HepG2 (cell line): ENCODE results near the gene ZNF638. TPM values are rescaled to one million over a fixed set of nuclear protein-coding genes. Genes with fewer than 3 reads are reported as not detected.

Source experiments
- ATAC-seq: fragments of 200-7000 bp; cut with Tn5 transposase; 3 replicates; pipeline ENCODE4 v1.9.1; 2020; ENCODE audit warnings: mild to moderate bottlenecking, moderate library complexity
- BruUV-seq: library from RNA; stranded (reverse); fragments of 400-500 nt; replicated peaks from 2 replicates; lab custom pipeline; 2021; lab: Mats Ljungman, UMichigan
- CTCF ChIA-PET: fragments of 300-600 bp; formaldehyde crosslinking; extraction: SDS; loops from one replicate; lab custom pipeline; 2021; ENCODE audit warnings: low total read pairs, inconsistent platforms, low intra/inter-chr PET ratio; lab: Yijun Ruan, JAX
- POLR2A ChIA-PET: fragments of 350-600 bp; sonication (Branson Sonifier 250); formaldehyde crosslinking; loops from one replicate; lab custom pipeline; 2020; ENCODE audit warnings: antibody characterized with exemption, inconsistent platforms; lab: Yijun Ruan, JAX
- DNase-seq: peaks from one replicate; pipeline ENCODE4 v3.0.0-alpha.2; 2015; ENCODE audit warnings: low spot score
- FAIRE-seq: peaks from 3 replicates; lab custom pipeline; 2011; peaks lifted over from hg19 to GRCh38; lab: Jason Lieb, UNC
- H2AFZ ChIP-seq: one replicate; pipeline ENCODE4 v1.6.1; 2011; ENCODE audit warnings: low read length, inconsistent platforms
- H3K27ac ChIP-seq: fragments of 300-600 bp; 3 replicates; pipeline ENCODE4 v1.8.0; 2011; ENCODE audit warnings: mixed run types, mild to moderate bottlenecking, mixed read lengths, low read length, inconsistent platforms; ENCODE audit not compliant: insufficient read depth; ENCODE audit errors: extremely low read length
- H3K27me3 ChIP-seq, 2 experiments: fragments of 200-600 bp in 1 of 2; 2 replicates in 1 of 2; 3 replicates in 1 of 2; pipeline versions ENCODE4 v1.6.0 to v1.8.0; 2011; ENCODE audit warnings: low read length in 2 of 2, mild to moderate bottlenecking in 2 of 2, moderate library complexity in 2 of 2, inconsistent platforms in 1 of 2; ENCODE audit not compliant: insufficient read depth in 2 of 2, control insufficient read depth in 1 of 2
- H3K36me3 ChIP-seq, 2 experiments: fragments of 200-600 bp in 1 of 2; replicated peaks in 1 of 2; 2 replicates in 1 of 2; 3 replicates in 1 of 2; pipeline versions ENCODE4 v1.5.1 to v1.8.0; 2011; ENCODE audit warnings: low read length in 2 of 2, inconsistent platforms in 1 of 2; ENCODE audit not compliant: insufficient read depth in 2 of 2, control insufficient read depth in 1 of 2
- H3K4me1 ChIP-seq: 2 replicates; pipeline ENCODE4 v1.5.1; 2012; ENCODE audit warnings: low read length, inconsistent platforms; ENCODE audit not compliant: insufficient read depth
- H3K4me2 ChIP-seq: 2 replicates; pipeline ENCODE4 v1.6.0; 2011; ENCODE audit warnings: low read depth, low read length, inconsistent platforms
- H3K4me3 ChIP-seq, 3 experiments: fragments of 200-600 bp in 1 of 3; sonication (generic), shearing (Covaris generic) in 1 of 3; replicated peaks in 1 of 3; 2 replicates each; pipeline ENCODE4 v1.5.1; 2011 to 2016; ENCODE audit warnings: low read length in 3 of 3, inconsistent platforms in 2 of 3, low read depth in 2 of 3, mild to moderate bottlenecking in 2 of 3, control low read depth in 1 of 3, mixed read lengths in 1 of 3; ENCODE audit not compliant: insufficient read depth in 1 of 3
- H3K79me2 ChIP-seq: one replicate; pipeline ENCODE4 v1.6.1; 2011; ENCODE audit warnings: low read length, inconsistent platforms; ENCODE audit not compliant: insufficient read depth
- H3K9ac ChIP-seq: 2 replicates; pipeline ENCODE4 v1.6.0; 2011; ENCODE audit warnings: mild to moderate bottlenecking, low read depth, low read length, inconsistent platforms; ENCODE audit not compliant: insufficient read depth
- H3K9me3 ChIP-seq: 2 replicates; pipeline ENCODE4 v1.5.1; 2012; ENCODE audit warnings: mild to moderate bottlenecking, low read length
- H4K20me1 ChIP-seq: 2 replicates; pipeline ENCODE4 v1.6.0; 2011; ENCODE audit warnings: inconsistent platforms, mild to moderate bottlenecking, low read length, moderate library complexity; ENCODE audit not compliant: insufficient read depth
- AHR ChIP-seq: IDR thresholded peaks from 2 replicates; pipeline ENCODE4 v1.6.1; 2018; ENCODE audit warnings: missing genetic modification reagents, missing compliant biosample characterization
- ARID3A ChIP-seq: IDR thresholded peaks from 2 replicates; pipeline ENCODE4 v1.6.1; 2012; ENCODE audit warnings: low read depth, low read length, improper control_type of control experiment
- DNMT3B ChIP-seq: conservative IDR thresholded peaks from 2 replicates; pipeline ENCODE4 v1.6.1; 2016; ENCODE audit warnings: missing biosample characterization, control low read depth
- DR1 ChIP-seq: sonication (generic); formaldehyde crosslinking; IDR thresholded peaks from 2 replicates; pipeline ENCODE4 v1.8.0; 2021; ENCODE audit warnings: mild to moderate bottlenecking, missing genetic modification reagents, inconsistent platforms
- ELK4 ChIP-seq: sonication (generic); formaldehyde crosslinking; IDR thresholded peaks from 2 replicates; pipeline ENCODE4 v1.9.0; 2021; ENCODE audit warnings: missing genetic modification reagents, borderline replicate concordance
- GFI1 ChIP-seq: sonication (generic); formaldehyde crosslinking; IDR thresholded peaks from 2 replicates; pipeline ENCODE4 v1.5.0; 2020; ENCODE audit warnings: missing genetic modification reagents, mild to moderate bottlenecking, borderline replicate concordance
- PAX8 ChIP-seq: sonication (generic); formaldehyde crosslinking; IDR thresholded peaks from 2 replicates; pipeline ENCODE4 v1.8.0; 2022; ENCODE audit warnings: mild to moderate bottlenecking, missing genetic modification reagents, borderline replicate concordance
- PHF8 ChIP-seq: sonication (generic); formaldehyde crosslinking; IDR thresholded peaks from 2 replicates; pipeline ENCODE4 v1.5.0; 2020; ENCODE audit warnings: missing genetic modification reagents
- ZBTB4 ChIP-seq: sonication (generic); formaldehyde crosslinking; IDR thresholded peaks from 2 replicates; pipeline ENCODE4 v1.4.0; 2020; ENCODE audit warnings: missing genetic modification reagents, mild to moderate bottlenecking, borderline replicate concordance
- ZNF207 ChIP-seq: fragments of 450-650 bp; IDR thresholded peaks from 2 replicates; pipeline ENCODE4 v1.6.1; 2016; ENCODE audit warnings: antibody characterized with exemption, borderline replicate concordance
- ZNF292 ChIP-seq: sonication (generic); formaldehyde crosslinking; IDR thresholded peaks from 2 replicates; pipeline ENCODE4 v1.8.1; 2022; ENCODE audit warnings: mild to moderate bottlenecking, low read depth, missing genetic modification reagents, borderline replicate concordance
- ZNF350 ChIP-seq: sonication (generic); formaldehyde crosslinking; IDR thresholded peaks from 2 replicates; pipeline ENCODE4 v1.4.0; 2020; ENCODE audit warnings: mild to moderate bottlenecking, low read depth, missing genetic modification reagents, borderline replicate concordance
- ZNF788 ChIP-seq: sonication (generic); formaldehyde crosslinking; IDR thresholded peaks from 2 replicates; pipeline ENCODE4 v1.5.0; 2020; ENCODE audit warnings: mild to moderate bottlenecking, missing genetic modification reagents, borderline replicate concordance
- ZNF891 ChIP-seq: sonication (generic); formaldehyde crosslinking; IDR thresholded peaks from 2 replicates; pipeline ENCODE4 v1.5.0; 2020; ENCODE audit warnings: mild to moderate bottlenecking, missing genetic modification reagents
- WGBS: methylation state at CpG from one replicate; pipeline ENCODE4 v1.1.6; 2017; ENCODE audit warnings: low lambda C conversion rate; 5-methylcytosine and 5-hydroxymethylcytosine counted together
- in situ Hi-C: cut with HindIII; loops from 2 replicates; pipeline ENCODE4 v1.10.0; 2017; ENCODE audit warnings: low pct_unique_long_range_greater_than_20kb; ENCODE audit not compliant: extremely low pct_ligation_motif_present
- intact Hi-C: fragments of 100-400 bp; cut with micrococcal nuclease; formaldehyde crosslinking; loops from one replicate; pipeline ENCODE4 v1.10.0; 2022; ENCODE audit not compliant: unreplicated experiment
- polyA plus RNA-seq, 8 experiments: library from polyadenylated mRNA; depleted of rRNA in 3 of 8; stranded (reverse) in 7 of 8; unstranded in 1 of 8; fragments of >200 nt; fragmentation: Illumina TruSeq in 4 of 8; extraction: Trizol in 4 of 8; gene quantifications; 2 replicates each; pipeline versions ENCODE4 v1.2.1 to v1.2.3, GENCODE V29; 2011 to 2016; ENCODE audit warnings: low read depth in 4 of 8, missing spikeins in 1 of 8, mixed read lengths in 1 of 8; ENCODE audit not compliant: insufficient read depth in 1 of 8
- total RNA-seq, 5 experiments: library from RNA; depleted of rRNA; stranded (reverse); fragments of >200 nt; fragmentation: Illumina TruSeq; extraction: Trizol; gene quantifications; 2 replicates each; pipeline ENCODE4 v1.2.3, GENCODE V29; 2016; ENCODE audit warnings: low read depth in 1 of 5

The ZNF638 gene
- total and polyA plus RNA-seq, 2 of the 13 experiments (the other 11 are each of a cell fraction or from before 2014, with no cell fraction given), result 92.7 to 144 TPM

- TF ChIP-seq ARID3A (no peak), DR1 (CRISPR knock-in tag) (no peak), AHR (CRISPR knock-in tag) (no peak), GFI1 (no peak), ZNF891 (CRISPR knock-in tag) (no peak), ZBTB4 (CRISPR knock-in tag) (no peak)
Observed at GRCh38 chr2:71446505-71446904, 114.9 kb downstream of the ZNF638 start (continued).

- CTCF ChIA-PET, result no interaction called here
Observed at GRCh38 chr2:71449343-71449742, 117.8 kb downstream of the ZNF638 start.

More at GRCh38 chr2:71449343-71449742, 117.8 kb downstream of the ZNF638 start:
- no peak for DNase-seq
- POLR2A ChIA-PET, result no interaction called here
- Histone ChIP-seq H3K36me3 (no peaks in the 10 kb centered on the region), H4K20me1 (no peaks in the 10 kb centered on the region), H3K9ac (no peak overlapping the region), H2AFZ (no peak overlapping the region), H3K4me2 (no peak overlapping the region), H3K9me3 (no peaks in the 10 kb centered on the region), H3K27ac (no peak overlapping the region), H3K27me3 (peaks cover 0 to 9% of the 10 kb centered on the region in 2 experiments; a peak in 2 of 5 replicates), H3K4me1 (peaks cover 10% of the 10 kb centered on the region), H3K4me3 (no peak overlapping the region), H3K79me2 (no peaks in the 10 kb centered on the region)
- ATAC-seq, result no peak
- WGBS, result 32% methylated on average over 3 of the region's 3 CpGs
- FAIRE-seq, result no peak
- BruUV-seq, result no TSS peak
- intact Hi-C loops, result no loop called here
- TF ChIP-seq ZNF207, result no peak
- no peak for TF ChIP-seq ELK4
- TF ChIP-seq ZNF292, result no peak
- no peak for TF ChIP-seq ZNF350 (CRISPR knock-in tag)
- TF ChIP-seq PHF8 (CRISPR knock-in tag), result no peak
- TF ChIP-seq DNMT3B (CRISPR knock-in tag), result no peak
- no peak for TF ChIP-seq ZNF788 (CRISPR knock-in tag)
- no peak for TF ChIP-seq PAX8 (CRISPR knock-in tag)
- in situ Hi-C loops, result no loop called here
